Measurements from ENCODE around the gene TBC1D3C.
"Not testable (repeated sequence)": the region's sequence is repeated elsewhere in the genome, so short reads cannot be mapped to it uniquely, and the experiment has no call there.

The TBC1D3C gene

DNA sequence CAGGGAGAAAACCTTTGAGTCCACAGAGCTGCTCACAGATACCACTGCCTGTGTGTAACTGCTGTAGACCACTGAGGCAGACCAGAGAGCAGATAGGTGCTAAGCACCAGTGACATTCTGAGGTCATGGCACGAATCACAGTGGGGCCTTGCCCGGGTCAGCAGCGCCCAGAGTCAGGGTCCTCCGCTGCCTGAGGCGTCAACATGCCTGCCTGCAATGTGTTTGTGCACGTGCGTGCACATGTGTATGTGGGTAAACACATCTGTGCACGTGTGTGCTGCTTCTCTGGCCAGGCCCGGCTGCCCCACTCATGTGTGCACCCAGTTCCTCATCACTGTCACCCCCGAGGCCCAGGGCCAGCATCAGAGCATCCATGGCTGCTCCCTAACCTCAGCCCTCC lies at the start of gene TBC1D3C:
TBC1D3C (minus strand) TSS at position 101 of the 400 bp plus-strand sequence. CDS start 1,568 bp downstream, outside the sequence.
- DNase-seq: not testable (repeated sequence)

DNA sequence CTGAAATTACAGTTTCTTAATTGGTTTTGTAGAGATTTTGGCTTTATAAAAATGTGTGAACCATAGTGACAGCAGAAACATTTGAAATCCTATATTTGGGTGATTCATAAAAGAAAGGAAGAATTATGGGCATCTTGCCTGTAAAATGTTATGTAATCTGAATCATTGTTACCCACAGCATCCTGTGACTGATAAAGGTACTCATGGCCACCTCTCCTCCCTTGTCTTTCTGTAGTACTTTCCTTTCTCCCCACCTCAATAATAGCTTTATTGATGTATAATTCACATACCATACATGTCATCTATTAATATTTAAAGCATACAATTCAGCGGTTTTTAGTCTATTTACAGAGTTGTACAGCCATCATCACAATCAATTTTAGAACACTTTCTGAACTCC lies 30.8 kb upstream of the TBC1D3C start:
- not testable (repeated sequence) for DNase-seq

DNA sequence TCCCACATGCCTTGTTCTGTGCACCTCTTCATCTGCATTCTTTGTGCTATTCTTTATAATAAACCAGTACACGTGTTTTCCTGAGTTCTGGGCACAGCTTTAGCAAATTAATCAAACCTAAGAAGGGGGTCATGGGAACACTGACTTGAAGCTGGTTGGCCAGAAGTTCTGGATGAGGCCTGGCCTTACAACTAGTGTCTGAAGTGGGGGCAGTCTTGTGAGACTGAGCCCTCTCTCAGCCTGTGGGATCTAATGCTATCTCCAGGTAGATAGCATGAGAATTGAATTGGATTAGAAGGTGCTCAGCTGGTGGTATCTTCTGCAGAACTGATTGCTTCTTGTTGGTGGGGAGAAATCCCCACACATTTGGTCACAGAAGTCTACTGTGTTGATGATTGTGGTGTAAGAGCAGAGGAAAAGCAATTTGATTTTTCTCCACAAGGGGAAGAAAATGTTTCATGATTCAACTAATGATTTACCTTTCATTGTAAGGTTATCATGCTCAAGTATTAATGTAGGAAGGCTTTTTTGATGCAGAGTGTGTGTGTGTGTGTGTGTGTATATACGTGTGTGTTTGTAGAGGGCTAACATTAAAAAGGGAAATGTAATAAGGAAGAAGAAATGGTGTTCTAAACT lies 25.7 kb upstream of the TBC1D3C start:
- DNase-seq: not testable (repeated sequence)

DNA sequence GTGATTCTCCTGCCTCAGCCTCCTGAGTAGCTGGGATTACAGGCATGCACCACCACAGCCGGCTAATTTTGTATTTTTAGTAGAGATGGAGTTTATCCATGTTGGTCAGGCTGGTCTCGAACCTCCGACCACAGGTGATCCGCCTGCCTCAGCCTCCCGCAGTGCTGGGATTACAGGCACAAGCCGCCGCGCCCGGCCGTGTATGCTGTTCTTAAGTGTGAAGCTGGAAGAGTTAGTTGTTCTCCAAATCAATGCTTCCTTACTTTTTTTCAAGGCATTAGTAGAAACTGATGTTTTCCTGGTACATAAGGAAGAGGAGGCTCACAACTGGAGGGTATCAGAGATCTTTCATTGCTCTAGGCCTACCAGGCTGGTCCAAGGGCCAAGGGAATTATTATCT lies 19.7 kb upstream of the TBC1D3C start:
- not testable (repeated sequence) for DNase-seq

DNA sequence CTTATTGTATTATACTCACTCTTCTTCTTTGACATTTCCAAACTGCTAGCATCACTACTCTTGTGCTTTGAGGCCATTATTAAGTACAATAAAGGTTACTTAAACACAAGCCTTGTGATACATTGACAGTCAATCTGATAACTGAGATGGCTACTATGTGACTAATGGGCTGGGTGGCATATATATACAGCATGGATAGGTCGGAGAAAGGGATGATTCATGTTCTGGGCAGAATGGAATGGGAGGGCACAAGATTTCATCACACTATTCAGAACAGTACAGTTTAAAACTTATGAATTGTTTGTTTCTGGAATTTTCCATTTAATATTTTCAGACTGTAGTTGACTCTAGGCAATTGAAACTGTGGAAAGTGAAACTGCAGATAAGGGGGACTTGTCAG lies 18.9 kb upstream of the TBC1D3C start:
- not testable (repeated sequence) for DNase-seq

All from NCI-H1048 (cell line).